GM19099 (cell line): ENCODE measurements around the gene C11orf16.

Experiments
- POLR2A ChIP-seq: IDR thresholded peaks from 3 replicates; pipeline ENCODE4 v1.6.1; 2011; ENCODE audit warnings: low read depth; ENCODE audit not compliant: insufficient read length; ENCODE audit errors: extremely low read depth

The C11orf16 gene

GRCh38 chr11:8917157-8917825 is 15.5 kb downstream of the C11orf16 start:
- TF ChIP-seq POLR2A: no peak

GRCh38 chr11:8914661-8915018 is 18.1 kb downstream of the C11orf16 start:
- no peak for TF ChIP-seq POLR2A

DNA sequence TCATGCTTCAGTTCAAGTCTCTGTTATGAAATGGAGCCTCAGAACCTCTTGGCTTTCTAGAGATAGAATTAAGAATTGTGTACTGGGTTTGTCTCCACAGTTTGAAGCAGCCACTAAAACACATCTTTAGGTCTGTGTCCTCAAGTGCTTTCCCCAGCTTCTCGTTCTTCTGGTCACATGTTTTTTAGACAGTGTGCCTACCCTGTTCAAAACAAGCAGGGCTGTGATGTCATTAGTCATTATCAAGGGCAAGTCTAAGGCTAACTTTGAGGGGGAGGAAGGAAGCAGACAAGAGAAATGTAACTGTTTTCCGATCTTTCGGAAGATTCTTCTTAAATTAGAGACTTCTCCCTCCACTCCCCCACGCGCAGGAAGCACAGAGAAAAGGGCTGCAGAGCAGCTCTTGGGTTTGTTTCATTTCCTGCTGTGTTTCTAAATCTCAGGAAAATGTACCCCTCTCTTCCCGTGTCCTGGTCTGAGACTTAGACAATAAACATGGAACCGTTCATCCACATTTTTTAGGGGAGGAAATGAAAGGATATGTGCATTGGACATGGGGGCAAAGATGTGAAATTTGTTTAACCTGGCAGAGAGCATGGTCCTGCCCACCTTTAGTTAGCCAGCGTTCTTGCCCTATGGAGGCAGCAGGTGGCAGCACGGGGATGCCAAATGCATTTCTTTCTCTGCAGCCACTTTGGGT is 18.6 kb downstream of the C11orf16 start:
- no peak for TF ChIP-seq POLR2A

DNA sequence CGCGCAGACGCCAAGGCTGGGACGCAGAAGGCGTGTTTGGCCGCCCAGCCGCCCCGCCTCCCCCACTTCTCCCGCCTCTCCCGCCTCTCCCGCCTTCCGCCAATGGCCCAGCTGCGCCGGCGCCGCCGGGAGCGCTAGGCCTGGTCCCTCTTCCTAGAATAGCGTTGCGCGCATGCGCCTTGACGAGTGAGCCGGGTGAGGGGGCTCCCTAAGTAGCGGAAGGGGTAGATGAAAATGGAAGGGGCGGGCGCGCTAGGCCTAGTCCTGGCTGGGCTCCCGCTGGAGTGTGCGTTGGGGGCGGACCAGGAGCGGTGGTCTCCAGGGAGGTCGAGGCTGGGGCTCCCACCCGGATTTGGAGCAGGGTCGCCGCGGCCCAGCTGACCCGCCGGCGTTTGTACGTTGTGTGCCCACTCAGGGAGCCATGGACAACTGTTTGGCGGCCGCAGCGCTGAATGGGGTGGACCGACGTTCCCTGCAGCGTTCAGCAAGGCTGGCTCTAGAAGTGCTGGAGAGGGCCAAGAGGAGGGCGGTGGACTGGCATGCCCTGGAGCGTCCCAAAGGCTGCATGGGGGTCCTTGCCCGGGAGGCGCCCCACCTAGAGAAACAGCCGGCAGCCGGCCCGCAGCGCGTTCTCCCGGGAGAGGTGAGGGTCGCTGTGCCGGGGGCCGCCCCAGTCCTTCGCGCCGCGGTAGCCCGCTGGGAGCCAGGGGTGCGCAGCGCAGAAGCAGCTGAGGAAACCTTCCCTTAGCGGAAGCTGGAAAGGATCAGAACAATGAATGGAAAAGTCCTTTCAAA is 21.5 kb downstream of the C11orf16 start, which contains the start of gene AKIP1:
Gene AKIP1, plus strand, starts transcription at position 161 of the 795 bp plus-strand sequence. Its CDS starts 261 bp downstream, at position 422.
- TF ChIP-seq POLR2A: peak; percentile 78

- TF ChIP-seq POLR2A: no peak
Measured at GRCh38 chr11:8910649-8911026, 22.1 kb downstream of the C11orf16 start.

- TF ChIP-seq POLR2A: no peak
Measured at GRCh38 chr11:8908099-8908498, 24.6 kb downstream of the C11orf16 start.

DNA sequence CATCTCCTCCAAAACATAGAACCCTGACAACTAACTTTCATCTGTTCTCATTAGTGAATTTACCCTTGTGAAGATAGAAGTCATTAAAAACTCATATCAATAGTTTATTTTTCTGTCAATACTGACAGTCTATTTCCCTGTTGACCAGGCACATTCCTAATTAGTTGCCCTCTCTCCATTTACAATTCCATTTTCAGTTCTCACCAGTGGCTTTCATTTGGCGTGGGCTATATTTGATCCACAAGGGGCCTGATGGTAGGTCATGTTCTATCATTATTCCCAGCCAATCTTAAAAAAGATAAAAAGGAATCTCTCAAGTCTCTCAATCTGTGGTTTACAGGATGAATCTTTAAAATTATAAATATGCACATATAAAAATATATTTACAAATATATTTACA is 25.6 kb downstream of the C11orf16 start:
- TF ChIP-seq POLR2A: no peak

- no peak for TF ChIP-seq POLR2A
Measured at GRCh38 chr11:8905528-8906165, 27.1 kb downstream of the C11orf16 start.

- no peak for TF ChIP-seq POLR2A
Measured at GRCh38 chr11:8899119-8899753, 33.5 kb downstream of the C11orf16 start.

DNA sequence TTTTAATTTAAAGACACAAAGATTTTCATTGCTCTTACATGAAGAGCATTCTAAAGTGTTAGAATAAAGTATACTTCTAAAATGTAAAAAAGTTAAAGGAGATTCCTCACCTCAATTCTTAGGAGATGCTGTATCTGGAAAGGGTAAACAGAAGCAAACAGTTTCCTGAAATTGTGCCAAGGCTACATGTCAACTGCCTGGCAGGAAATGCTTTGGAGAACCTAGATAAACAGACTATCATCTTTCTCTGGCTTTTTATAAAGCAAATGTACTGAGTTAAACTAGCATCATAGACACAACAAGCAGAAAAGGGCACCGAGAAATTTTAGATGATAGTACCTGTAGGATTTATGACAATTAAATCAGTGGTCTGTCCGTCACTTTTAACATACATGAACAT is 46.4 kb downstream of the C11orf16 start:
- no peak for TF ChIP-seq POLR2A

DNA sequence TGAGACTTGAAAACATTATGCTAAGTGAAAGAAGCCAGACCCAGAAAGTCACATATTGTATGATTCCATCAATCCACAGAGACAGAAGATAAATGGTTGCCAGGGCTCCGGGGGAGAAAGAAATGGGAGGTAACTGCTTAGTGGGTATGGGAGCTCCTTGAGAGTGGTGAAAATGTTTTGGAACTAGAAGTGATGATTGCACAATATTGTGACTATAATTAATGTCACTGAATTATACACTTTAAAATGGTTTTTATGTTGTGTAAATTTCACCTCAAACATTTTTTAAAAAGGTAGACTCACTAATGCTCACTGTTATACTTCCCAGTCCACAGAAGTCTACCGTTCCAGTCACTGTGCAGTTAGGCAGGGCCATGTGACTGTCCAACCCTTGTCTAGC is 54.0 kb downstream of the C11orf16 start:
- no peak for TF ChIP-seq POLR2A

DNA sequence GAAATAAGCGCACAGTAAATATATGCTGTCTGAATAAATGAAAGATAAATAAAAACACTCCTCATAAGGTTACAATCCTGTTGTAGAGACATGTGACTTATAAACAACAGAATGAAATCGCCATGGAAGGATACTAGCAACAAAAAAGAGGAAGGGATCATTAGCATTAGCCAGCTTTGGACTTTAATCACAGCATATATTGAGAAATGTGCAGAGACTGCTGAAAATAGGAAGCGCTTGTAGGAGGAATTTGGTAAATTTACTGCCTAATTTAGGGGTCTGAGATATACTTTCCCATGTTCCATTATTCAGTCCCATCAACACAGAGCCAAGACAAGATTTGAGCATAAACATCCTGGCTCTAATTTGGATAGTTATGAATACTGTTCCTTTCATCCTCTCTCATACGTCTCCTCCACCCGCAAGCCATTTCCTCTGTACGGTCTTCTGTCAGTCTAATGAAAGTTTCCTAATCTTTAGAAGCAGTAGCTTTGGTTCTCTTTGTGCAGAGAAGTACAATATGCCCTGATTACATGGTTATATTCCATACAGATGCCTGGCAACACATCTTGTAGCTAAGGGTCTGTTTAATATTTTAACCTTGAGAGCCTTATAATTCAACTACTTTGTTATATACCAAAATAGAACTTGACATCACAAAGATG is 58.9 kb downstream of the C11orf16 start:
- TF ChIP-seq POLR2A: no peak

DNA sequence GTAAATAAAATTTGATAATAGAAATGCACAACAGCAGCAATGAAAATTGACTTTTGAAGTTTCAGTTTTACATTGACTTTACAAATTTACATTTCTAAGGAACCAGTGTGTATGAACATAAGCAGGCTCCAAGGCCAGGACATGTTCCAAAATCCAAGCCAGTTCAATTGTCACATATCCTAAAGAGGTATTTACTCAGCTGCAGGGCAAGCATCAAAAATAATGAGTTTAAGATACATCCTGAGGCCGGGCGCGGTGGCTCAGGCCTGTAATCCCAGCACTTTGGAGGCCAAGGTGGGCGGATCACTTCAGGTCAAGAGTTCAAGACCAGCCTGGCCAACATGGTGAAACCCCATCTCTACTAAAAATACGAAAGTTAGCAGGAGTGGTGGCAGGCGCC is 60.8 kb downstream of the C11orf16 start:
- no peak for TF ChIP-seq POLR2A

DNA sequence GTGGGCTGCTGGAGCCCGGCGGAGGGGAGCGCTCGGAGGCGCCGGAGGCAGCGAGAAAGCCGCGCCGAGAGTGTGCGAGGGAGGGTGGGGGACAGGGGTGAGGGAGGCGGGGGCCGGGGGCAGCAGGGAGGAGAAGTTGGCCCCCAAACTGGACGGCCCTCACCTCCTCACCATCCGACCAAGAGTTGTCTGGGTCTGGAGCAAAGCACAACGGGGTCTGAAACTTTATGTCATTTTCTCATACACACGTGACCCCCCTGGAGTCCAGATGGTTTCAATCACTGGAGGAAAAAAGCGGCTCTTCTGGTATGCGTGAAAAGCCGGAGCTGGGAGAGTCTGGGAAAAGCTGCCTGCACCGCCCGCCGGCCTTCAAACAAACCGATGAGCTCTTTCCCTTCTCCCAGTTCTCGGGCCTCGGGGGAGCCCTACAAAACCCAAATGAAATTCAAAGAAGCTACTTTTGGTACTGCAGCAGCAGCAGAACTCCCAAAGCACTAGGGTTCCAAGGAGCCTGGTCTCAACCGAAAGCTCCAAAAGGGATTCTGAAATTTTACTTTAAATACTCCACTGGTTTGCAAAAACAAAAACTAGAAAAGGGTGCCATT is 61.5 kb downstream of the C11orf16 start:
- TF ChIP-seq POLR2A: no peak
